GM23338 (cell line): Measurements from ENCODE around the gene C1orf116. TPM values are rescaled to one million over a fixed set of nuclear protein-coding genes. Genes with fewer than 3 reads are reported as not detected.

ENCODE experiments used
- ATAC-seq: fragments of 200-7000 bp; cut with Tn5 transposase; 3 replicates; pipeline ENCODE4 v1.9.1; 2020
- DNase-seq: peaks from one replicate; pipeline ENCODE4 v3.0.0-alpha.2; 2015; ENCODE audit warnings: low spot score
- H2AFZ ChIP-seq: fragments of 200-600 bp; sonication (generic); 2 replicates; pipeline ENCODE4 v1.8.0; 2016; ENCODE audit warnings: antibody characterized with exemption, mild to moderate bottlenecking, moderate library complexity
- H3F3A ChIP-seq: fragments of 200-600 bp; sonication (generic); replicated peaks from 2 replicates; pipeline ENCODE4 v1.8.0; 2017; ENCODE audit warnings: antibody characterized with exemption, mixed run types, low read depth
- H3K27ac ChIP-seq: fragments of 200-600 bp; sonication (generic); 2 replicates; pipeline ENCODE4 v1.6.1; 2016; ENCODE audit warnings: low read depth
- H3K27me3 ChIP-seq: fragments of 200-600 bp; sonication (generic); 2 replicates; pipeline ENCODE4 v1.8.0; 2016; ENCODE audit warnings: mild to moderate bottlenecking, mixed run types, moderate library complexity; ENCODE audit not compliant: insufficient read depth
- H3K36me3 ChIP-seq: fragments of 200-600 bp; sonication (generic); 2 replicates; pipeline ENCODE4 v1.8.0; 2016; ENCODE audit warnings: mild to moderate bottlenecking; ENCODE audit not compliant: insufficient read depth
- H3K4me1 ChIP-seq: fragments of 200-600 bp; sonication (generic); 2 replicates; pipeline ENCODE4 v1.8.0; 2016; ENCODE audit warnings: mild to moderate bottlenecking, moderate library complexity; ENCODE audit not compliant: insufficient read depth
- H3K4me2 ChIP-seq: fragments of 200-600 bp; sonication (generic); 2 replicates; pipeline ENCODE4 v1.7.1; 2017; ENCODE audit warnings: mixed run types
- H3K4me3 ChIP-seq: fragments of 200-600 bp; sonication (generic); 2 replicates; pipeline ENCODE4 v1.6.1; 2016; ENCODE audit warnings: mixed run types
- H3K79me2 ChIP-seq: fragments of 200-600 bp; sonication (generic); replicated peaks from 2 replicates; pipeline ENCODE4 v1.8.0; 2017; ENCODE audit warnings: mild to moderate bottlenecking; ENCODE audit not compliant: insufficient read depth
- H3K9me2 ChIP-seq: fragments of 200-600 bp; sonication (generic); 2 replicates; pipeline ENCODE4 v1.8.0; 2017; ENCODE audit not compliant: insufficient read depth
- H4K20me1 ChIP-seq: fragments of 200-600 bp; sonication (generic); replicated peaks from 2 replicates; pipeline ENCODE4 v1.8.0; 2017; ENCODE audit warnings: mild to moderate bottlenecking; ENCODE audit not compliant: insufficient read depth
- H3K27ac Mint-ChIP-seq: 2 replicates; pipeline ENCODE4 v1.8.0; 2020; ENCODE audit warnings: inconsistent platforms, mild to moderate bottlenecking, moderate library complexity, mixed read lengths
- H3K27me3 Mint-ChIP-seq: 3 replicates; pipeline ENCODE4 v1.8.0; 2022; ENCODE audit warnings: low read depth, mild to moderate bottlenecking, moderate library complexity, mixed read lengths, inconsistent platforms; ENCODE audit not compliant: insufficient read depth, poor library complexity
- H3K36me3 Mint-ChIP-seq: 3 replicates; pipeline ENCODE4 v1.8.0; 2021; ENCODE audit warnings: low read depth, mild to moderate bottlenecking, inconsistent platforms, moderate library complexity, mixed read lengths
- H3K4me1 Mint-ChIP-seq: 3 replicates; pipeline ENCODE4 v1.8.0; 2020; ENCODE audit warnings: mild to moderate bottlenecking, inconsistent platforms, mixed read lengths
- H3K4me3 Mint-ChIP-seq: 3 replicates; pipeline ENCODE4 v1.8.0; 2021; ENCODE audit warnings: moderate library complexity, mild to moderate bottlenecking, inconsistent platforms, mixed read lengths
- H3K9me3 Mint-ChIP-seq: 3 replicates; pipeline ENCODE4 v1.8.0; 2020; ENCODE audit warnings: moderate library complexity, mild to moderate bottlenecking, inconsistent platforms, mixed read lengths
- CREB1 ChIP-seq: fragments of 250-450 bp; sonication (Bioruptor Pico); IDR thresholded peaks from 2 replicates; pipeline ENCODE4 v1.5.0; 2020; ENCODE audit warnings: low read depth, mild to moderate bottlenecking, moderate library complexity
- EZH2 ChIP-seq: fragments of 200-600 bp; sonication (generic); IDR thresholded peaks from one replicate; pipeline ENCODE4 v1.8.0; 2017; ENCODE audit warnings: antibody characterized with exemption, mild to moderate bottlenecking, low read depth; ENCODE audit not compliant: unreplicated experiment
- EZH2phosphoT487 ChIP-seq: fragments of 200-600 bp; sonication (generic); IDR thresholded peaks from one replicate; pipeline ENCODE4 v1.8.1; 2018; ENCODE audit warnings: antibody characterized with exemption; ENCODE audit not compliant: unreplicated experiment
- JUNB ChIP-seq: IDR thresholded peaks from one replicate; pipeline ENCODE4 v1.6.1; 2016; ENCODE audit warnings: antibody characterized with exemption; ENCODE audit not compliant: unreplicated experiment
- NANOG ChIP-seq: IDR thresholded peaks from 2 replicates; pipeline ENCODE4 v1.6.1; 2016; ENCODE audit warnings: antibody characterized with exemption, borderline replicate concordance
- POLR2AphosphoS5 ChIP-seq: IDR thresholded peaks from 2 replicates; pipeline ENCODE4 v1.6.1; 2016; ENCODE audit warnings: antibody characterized with exemption, low read depth
- REST ChIP-seq: IDR thresholded peaks from one replicate; pipeline ENCODE4 v1.6.1; 2018; ENCODE audit warnings: antibody characterized with exemption; ENCODE audit not compliant: unreplicated experiment
- STAT1 ChIP-seq: IDR thresholded peaks from one replicate; pipeline ENCODE4 v1.6.1; 2016; ENCODE audit warnings: antibody characterized with exemption; ENCODE audit not compliant: unreplicated experiment
- ZNF114 ChIP-seq: fragments of 250-450 bp; sonication (Bioruptor Pico); IDR thresholded peaks from 2 replicates; pipeline ENCODE4 v1.5.0; 2020; ENCODE audit warnings: mild to moderate bottlenecking, moderate library complexity
- ZNF331 ChIP-seq: fragments of 250-450 bp; sonication (Bioruptor Pico); IDR thresholded peaks from 2 replicates; pipeline ENCODE4 v1.5.0; 2020; ENCODE audit warnings: low read depth, mild to moderate bottlenecking, moderate library complexity
- polyA plus RNA-seq: library from polyadenylated mRNA; unstranded; fragments of >200 nt; fragmentation: Nextera tagmentation; extraction: Ambion mirVana; gene quantifications from 2 replicates; pipeline ENCODE4 v1.2.1, GENCODE V29; 2016
- total RNA-seq: library from RNA; depleted of rRNA; stranded (reverse); fragments of >200 nt; shearing (Covaris generic); gene quantifications from 2 replicates; pipeline ENCODE4 v1.2.3, GENCODE V29; 2014
- TF ChIP-seq, protein P1 (sequence below), 2 experiments: fragments of 200-600 bp in 1 of 2; sonication (generic) in 1 of 2; conservative IDR thresholded peaks; 2 replicates each; pipeline versions ENCODE4 v1.5.1 to v1.6.1; 2016 to 2017; ENCODE audit warnings: antibody characterized with exemption in 2 of 2, low read depth in 2 of 2, mild to moderate bottlenecking in 2 of 2, moderate library complexity in 1 of 2
- TF ChIP-seq, protein P2 (sequence below): IDR thresholded peaks from 2 replicates; pipeline ENCODE4 v1.6.1; 2016; ENCODE audit warnings: antibody characterized with exemption

Gene C1orf116
- total and polyA plus RNA-seq, 2 experiments from 2014 or later = 2.3 to 5.3 TPM

GRCh38 chr1:207022996-207023679 lies 9.4 kb downstream of the C1orf116 start (continued):
- TF ChIP-seq REST = no peak

DNA sequence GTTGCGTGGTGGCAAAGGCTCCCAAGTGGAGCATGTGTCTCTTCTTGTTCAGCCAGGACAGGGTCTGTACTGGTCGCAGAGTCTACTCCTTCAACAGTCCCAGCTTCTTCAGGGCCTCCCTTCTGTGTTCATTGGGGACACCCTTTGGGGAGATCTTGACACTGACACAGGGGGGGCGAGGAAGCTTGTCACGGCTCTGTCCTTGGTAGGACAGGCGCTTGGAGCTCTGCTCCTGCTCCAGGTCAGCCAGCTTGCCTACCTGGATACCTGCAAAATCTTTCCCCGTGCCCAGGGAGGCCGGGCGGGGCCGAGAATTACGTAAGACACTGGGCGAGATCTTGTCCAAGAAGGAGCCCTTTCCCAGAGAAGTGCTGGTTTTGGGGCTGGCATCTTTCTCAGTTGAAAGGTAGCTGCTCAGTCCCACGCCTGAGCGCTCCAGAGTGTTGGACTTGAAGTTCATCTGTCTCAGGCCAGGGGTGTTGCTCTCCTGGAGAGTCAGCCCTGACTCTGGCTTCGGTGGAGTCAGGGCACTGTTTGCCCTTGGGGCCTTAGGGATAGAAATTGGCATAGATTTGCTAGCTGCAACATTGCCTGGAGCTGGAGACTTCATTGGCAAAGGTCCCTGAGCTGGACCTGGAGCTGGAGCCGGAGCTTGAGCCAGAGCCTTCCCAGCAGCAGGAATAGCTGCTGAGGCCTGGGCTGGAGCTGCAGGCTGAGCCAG lies 10.5 kb downstream of the C1orf116 start:
- DNase-seq = no peak
- Histone ChIP-seq H3F3A (0 out of 2 replicates have a peak, but pooled peaks cover 3% of the 10 kb centered on the region), H3K79me2 (no peaks in the 10 kb centered on the region), H4K20me1 (no peaks in the 10 kb centered on the region; the same call in 1 of the 2 replicates), H3K4me2 (no peak overlapping the region), H3K4me1 (peaks cover 12% of the 10 kb centered on the region), H2AFZ (no peak overlapping the region), H3K27me3 (no peaks in the 10 kb centered on the region), H3K4me3 (no peak overlapping the region), H3K36me3 (no peaks in the 10 kb centered on the region), H3K9me2 (no peaks in the 10 kb centered on the region), H3K27ac (no peak overlapping the region)
- H3K4me3 Mint-ChIP-seq = no peak overlapping the region
- H3K9me3 Mint-ChIP-seq = no peaks in the 10 kb centered on the region
- peaks cover 5% of the 10 kb centered on the region for H3K27me3 Mint-ChIP-seq
- no peak overlapping the region for H3K27ac Mint-ChIP-seq
- peaks cover 22% of the 10 kb centered on the region for H3K4me1 Mint-ChIP-seq
- ATAC-seq = no peak
- TF ChIP-seq EZH2 (no peak), POLR2AphosphoS5 (no peak), STAT1 (no peak), JUNB (no peak), EZH2phosphoT487 (no peak), NANOG (no peak), ZNF114 (CRISPR knock-in tag) (no peak), REST (no peak), CREB1 (CRISPR knock-in tag) (no peak), ZNF331 (CRISPR knock-in tag) (no peak)
- TF ChIP-seq, protein P1, sequence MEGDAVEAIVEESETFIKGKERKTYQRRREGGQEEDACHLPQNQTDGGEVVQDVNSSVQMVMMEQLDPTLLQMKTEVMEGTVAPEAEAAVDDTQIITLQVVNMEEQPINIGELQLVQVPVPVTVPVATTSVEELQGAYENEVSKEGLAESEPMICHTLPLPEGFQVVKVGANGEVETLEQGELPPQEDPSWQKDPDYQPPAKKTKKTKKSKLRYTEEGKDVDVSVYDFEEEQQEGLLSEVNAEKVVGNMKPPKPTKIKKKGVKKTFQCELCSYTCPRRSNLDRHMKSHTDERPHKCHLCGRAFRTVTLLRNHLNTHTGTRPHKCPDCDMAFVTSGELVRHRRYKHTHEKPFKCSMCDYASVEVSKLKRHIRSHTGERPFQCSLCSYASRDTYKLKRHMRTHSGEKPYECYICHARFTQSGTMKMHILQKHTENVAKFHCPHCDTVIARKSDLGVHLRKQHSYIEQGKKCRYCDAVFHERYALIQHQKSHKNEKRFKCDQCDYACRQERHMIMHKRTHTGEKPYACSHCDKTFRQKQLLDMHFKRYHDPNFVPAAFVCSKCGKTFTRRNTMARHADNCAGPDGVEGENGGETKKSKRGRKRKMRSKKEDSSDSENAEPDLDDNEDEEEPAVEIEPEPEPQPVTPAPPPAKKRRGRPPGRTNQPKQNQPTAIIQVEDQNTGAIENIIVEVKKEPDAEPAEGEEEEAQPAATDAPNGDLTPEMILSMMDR (conservative IDR thresholded peaks at IDR 0.05; ENCODE audit: low read depth in 2 of 2) = no peak
- TF ChIP-seq, protein P2, sequence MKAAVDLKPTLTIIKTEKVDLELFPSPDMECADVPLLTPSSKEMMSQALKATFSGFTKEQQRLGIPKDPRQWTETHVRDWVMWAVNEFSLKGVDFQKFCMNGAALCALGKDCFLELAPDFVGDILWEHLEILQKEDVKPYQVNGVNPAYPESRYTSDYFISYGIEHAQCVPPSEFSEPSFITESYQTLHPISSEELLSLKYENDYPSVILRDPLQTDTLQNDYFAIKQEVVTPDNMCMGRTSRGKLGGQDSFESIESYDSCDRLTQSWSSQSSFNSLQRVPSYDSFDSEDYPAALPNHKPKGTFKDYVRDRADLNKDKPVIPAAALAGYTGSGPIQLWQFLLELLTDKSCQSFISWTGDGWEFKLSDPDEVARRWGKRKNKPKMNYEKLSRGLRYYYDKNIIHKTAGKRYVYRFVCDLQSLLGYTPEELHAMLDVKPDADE = no peak
- H3K36me3 Mint-ChIP-seq = no peaks in the 10 kb centered on the region; the same call in 2 of the 3 replicates
